GM20431 (cell line): ENCODE data around the gene DEDD.

Experiments
- in situ Hi-C: fragments of 300-500 bp; cut with MseI, MboI; formaldehyde crosslinking; loops from one replicate; pipeline ENCODE4 v1.15.0; 2020; ENCODE audit warnings: low sequenced_read_pairs; ENCODE audit not compliant: unreplicated experiment

The DEDD gene

GRCh38 chr1:161096530-161096929, 35.9 kb downstream of the DEDD start:
- in situ Hi-C loops: no loop called here

- in situ Hi-C loops: no loop called here
Measured at GRCh38 chr1:161096015-161096414, 36.5 kb downstream of the DEDD start.

- in situ Hi-C loops: no loop called here
Measured at GRCh38 chr1:161095230-161095629, 37.2 kb downstream of the DEDD start.

- in situ Hi-C loops: no loop called here
Measured at GRCh38 chr1:161094481-161094880, 38.0 kb downstream of the DEDD start.

GRCh38 chr1:161092621-161093028, 39.8 kb downstream of the DEDD start:
- in situ Hi-C loops: no loop called here

GRCh38 chr1:161091796-161092507, 40.5 kb downstream of the DEDD start:
- in situ Hi-C loops: no loop called here

- in situ Hi-C loops: no loop called here
Measured at GRCh38 chr1:161091093-161091492, 41.4 kb downstream of the DEDD start.

- in situ Hi-C loops: no loop called here
Measured at GRCh38 chr1:161090617-161091016, 41.9 kb downstream of the DEDD start.

- in situ Hi-C loops: no loop called here
Measured at GRCh38 chr1:161089938-161090337, 42.5 kb downstream of the DEDD start.

- in situ Hi-C loops: no loop called here
Measured at GRCh38 chr1:161089251-161089924, 43.1 kb downstream of the DEDD start, which contains the start of gene NECTIN4. NECTIN4 (minus strand) TSS chr1:161089558; CDS start chr1:161089296, 262 bp downstream.

- in situ Hi-C loops: no loop called here
Measured at GRCh38 chr1:161088587-161089110, 43.8 kb downstream of the DEDD start.

- in situ Hi-C loops: no loop called here
Measured at GRCh38 chr1:161086457-161086856, 46.0 kb downstream of the DEDD start.

- in situ Hi-C loops: no loop called here
Measured at GRCh38 chr1:161085165-161085564, 47.3 kb downstream of the DEDD start.

GRCh38 chr1:161084597-161084988, 47.9 kb downstream of the DEDD start:
- in situ Hi-C loops: no loop called here

- in situ Hi-C loops: no loop called here
Measured at GRCh38 chr1:161083748-161084596, 48.5 kb downstream of the DEDD start.

GRCh38 chr1:161082996-161083747, 49.3 kb downstream of the DEDD start:
- in situ Hi-C loops: no loop called here

GRCh38 chr1:161082483-161082882, 50.0 kb downstream of the DEDD start:
- in situ Hi-C loops: no loop called here

GRCh38 chr1:161081519-161081918, 50.9 kb downstream of the DEDD start:
- in situ Hi-C loops: no loop called here

- in situ Hi-C loops: no loop called here
Measured at GRCh38 chr1:161080441-161081405, 51.7 kb downstream of the DEDD start.
